Uterus (tissue), 4 donors: Measurements from ENCODE around the gene SMIM36. TPM values are rescaled to one million over a fixed set of nuclear protein-coding genes. Genes with fewer than 3 reads are reported as not detected.

Experiments
- DNase-seq, 2 donors: peaks; one replicate each; pipeline ENCODE4 v3.0.0-alpha.2; 2019 to 2020
- H3K27ac ChIP-seq, 2 donors: fragments of 200-600 bp; sonication (generic); 1 replicate in 1 of 2; 2 replicates in 1 of 2; pipeline ENCODE4 v1.5.1; 2016 to 2018
- H3K27me3 ChIP-seq, 2 donors: fragments of 200-600 bp; sonication (generic); one replicate each; pipeline ENCODE4 v1.5.1; 2018 to 2019; ENCODE audit warnings: control low read depth in 1 of 2
- H3K36me3 ChIP-seq, 2 donors: fragments of 200-600 bp; sonication (generic); one replicate each; pipeline ENCODE4 v1.5.1; 2019; ENCODE audit warnings: control low read depth in 1 of 2
- H3K4me1 ChIP-seq, 2 donors: fragments of 200-600 bp; sonication (generic); one replicate each; pipeline ENCODE4 v1.5.1; 2018 to 2019; ENCODE audit warnings: control low read depth in 1 of 2
- H3K4me3 ChIP-seq, 2 donors: fragments of 200-600 bp; sonication (generic); 1 replicate in 1 of 2; 2 replicates in 1 of 2; pipeline ENCODE4 v1.5.1; 2018 to 2019; ENCODE audit warnings: mild to moderate bottlenecking in 1 of 2
- H3K9me3 ChIP-seq, 2 donors: fragments of 200-600 bp; sonication (generic); one replicate each; pipeline ENCODE4 v1.5.1; 2019; ENCODE audit warnings: control low read depth in 1 of 2
- CTCF ChIP-seq, 4 experiments: fragments of 200-600 bp in 2 of 4; fragments of 450-650 bp in 2 of 4; sonication (generic) in 2 of 4; IDR thresholded peaks; one replicate each; pipeline ENCODE4 v1.5.1; 2016 to 2019; ENCODE audit warnings: antibody characterized with exemption in 4 of 4, mild to moderate bottlenecking in 2 of 4, moderate library complexity in 1 of 4
- POLR2A ChIP-seq, 2 donors: fragments of 450-650 bp; IDR thresholded peaks; one replicate each; pipeline ENCODE4 v1.6.1; 2016; ENCODE audit warnings: antibody characterized with exemption in 2 of 2, mild to moderate bottlenecking in 1 of 2, moderate library complexity in 1 of 2
- intact Hi-C: fragments of 100-400 bp; cut with DNase I; formaldehyde crosslinking; loops from one replicate; pipeline ENCODE4 v1.15.1; 2023; ENCODE audit warnings: low total_unique reads
- total RNA-seq, 4 donors: library from RNA; depleted of rRNA in 3 of 4; stranded (reverse); fragments of >200 nt in 3 of 4; gene quantifications; one replicate each; pipeline versions ENCODE4 v1.1.0 to v1.2.4, GENCODE V29; 2014 to 2023
- donor health status: DM: yes; HTN: yes; CAD: no.

SMIM36 gene
- total RNA-seq, 4 donors from 2014 or later, result not detected

- no peak for DNase-seq
- H3K9me3 ChIP-seq, result no peaks in the 10 kb centered on the region
- TF ChIP-seq POLR2A (IDR thresholded peaks at IDR 0.05) (no peak), CTCF (IDR thresholded peaks at IDR 0.05) (no peak)
- H3K27ac ChIP-seq, result no peak overlapping the region
- no peaks in the 10 kb centered on the region for H3K36me3 ChIP-seq
- H3K4me1 ChIP-seq, result no peaks in the 10 kb centered on the region
- intact Hi-C loops, result no loop called here
- no peak overlapping the region for H3K4me3 ChIP-seq
- H3K27me3 ChIP-seq, result no peaks in the 10 kb centered on the region
Measured at GRCh38 chr17:55462234-55462633, 49.0 kb downstream of the SMIM36 start.

- Histone ChIP-seq H3K36me3 (no peaks in the 10 kb centered on the region), H3K27ac (no peak overlapping the region), H3K4me3 (no peak overlapping the region), H3K4me1 (no peaks in the 10 kb centered on the region), H3K9me3 (no peaks in the 10 kb centered on the region), H3K27me3 (no peaks in the 10 kb centered on the region)
- intact Hi-C loops, result no loop called here
- DNase-seq, result no peak
- TF ChIP-seq CTCF (IDR thresholded peaks at IDR 0.05) (no peak), POLR2A (IDR thresholded peaks at IDR 0.05) (no peak)
Measured at GRCh38 chr17:55458978-55459377, 52.3 kb downstream of the SMIM36 start.

- Histone ChIP-seq H3K27ac (no peak overlapping the region), H3K36me3 (no peaks in the 10 kb centered on the region), H3K4me3 (no peak overlapping the region), H3K4me1 (no peaks in the 10 kb centered on the region), H3K9me3 (no peaks in the 10 kb centered on the region), H3K27me3 (no peaks in the 10 kb centered on the region)
- DNase-seq, result no peak
- intact Hi-C loops, result no loop called here
- TF ChIP-seq POLR2A (IDR thresholded peaks at IDR 0.05), result no peak
- no peak for TF ChIP-seq CTCF (IDR thresholded peaks at IDR 0.05)
Measured at GRCh38 chr17:55458287-55458900, 52.9 kb downstream of the SMIM36 start.

GRCh38 chr17:55456307-55457240, 54.7 kb downstream of the SMIM36 start:
- no peaks in the 10 kb centered on the region for H3K27me3 ChIP-seq
- H3K27ac ChIP-seq, result no peak overlapping the region
- intact Hi-C loops, result no loop called here
- no peak for DNase-seq
- H3K4me1 ChIP-seq, result no peaks in the 10 kb centered on the region
- H3K36me3 ChIP-seq, result no peaks in the 10 kb centered on the region
- no peak for TF ChIP-seq CTCF (IDR thresholded peaks at IDR 0.05)
- TF ChIP-seq POLR2A (IDR thresholded peaks at IDR 0.05), result no peak
- H3K4me3 ChIP-seq, result no peak overlapping the region
- no peaks in the 10 kb centered on the region for H3K9me3 ChIP-seq

- no peak for TF ChIP-seq CTCF (IDR thresholded peaks at IDR 0.05)
- no peak for TF ChIP-seq POLR2A (IDR thresholded peaks at IDR 0.05)
- Histone ChIP-seq H3K4me3 (no peak overlapping the region), H3K36me3 (no peaks in the 10 kb centered on the region), H3K27ac (no peak overlapping the region), H3K27me3 (no peaks in the 10 kb centered on the region), H3K9me3 (no peaks in the 10 kb centered on the region), H3K4me1 (no peaks in the 10 kb centered on the region)
- DNase-seq, result no peak
- intact Hi-C loops, result no loop called here
Measured at GRCh38 chr17:55454906-55455474, 56.3 kb downstream of the SMIM36 start.
